Measurements from ENCODE around the gene LIMS2.
A peak's percentile ranks its signal among the peaks of the same experiment; 100 is the strongest.

- TF ChIP-seq EZH2 (IDR thresholded peaks at IDR 0.05; ENCODE audit: low read depth, unreplicated experiment) (no peak), CTCF (conservative IDR thresholded peaks at IDR 0.05; ENCODE audit: low read depth in 2 of 2) (peak; percentile 62 to 90), CREB1 (CRISPR knock-in tag; IDR thresholded peaks at IDR 0.05; ENCODE audit: low read depth) (0 out of 2 replicates have a peak, but pooled peaks have one; percentile 46), POLR2AphosphoS5 (IDR thresholded peaks at IDR 0.05; ENCODE audit: low read depth) (no peak), JUNB (IDR thresholded peaks at IDR 0.05; ENCODE audit: unreplicated experiment) (no peak), REST (IDR thresholded peaks at IDR 0.05; ENCODE audit: unreplicated experiment) (no peak), ZNF114 (CRISPR knock-in tag; IDR thresholded peaks at IDR 0.05) (no peak), STAT1 (IDR thresholded peaks at IDR 0.05; ENCODE audit: unreplicated experiment) (no peak), NANOG (IDR thresholded peaks at IDR 0.05; ENCODE audit: borderline replicate concordance) (no peak), EZH2phosphoT487 (IDR thresholded peaks at IDR 0.05; ENCODE audit: unreplicated experiment) (no peak), ZNF331 (CRISPR knock-in tag; IDR thresholded peaks at IDR 0.05; ENCODE audit: low read depth) (no peak), ETS1 (IDR thresholded peaks at IDR 0.05) (no peak), ZNF462 (CRISPR knock-in tag; IDR thresholded peaks at IDR 0.05) (no peak)
Observed at GRCh38 chr2:127695491-127696472, 20.5 kb upstream of the LIMS2 start.
